Measurements from ENCODE around the gene TIMP3.
"Not testable (repeated sequence)": the region's sequence is repeated elsewhere in the genome, so short reads cannot be mapped to it uniquely, and the experiment has no call there.

TIMP3 gene

DNA sequence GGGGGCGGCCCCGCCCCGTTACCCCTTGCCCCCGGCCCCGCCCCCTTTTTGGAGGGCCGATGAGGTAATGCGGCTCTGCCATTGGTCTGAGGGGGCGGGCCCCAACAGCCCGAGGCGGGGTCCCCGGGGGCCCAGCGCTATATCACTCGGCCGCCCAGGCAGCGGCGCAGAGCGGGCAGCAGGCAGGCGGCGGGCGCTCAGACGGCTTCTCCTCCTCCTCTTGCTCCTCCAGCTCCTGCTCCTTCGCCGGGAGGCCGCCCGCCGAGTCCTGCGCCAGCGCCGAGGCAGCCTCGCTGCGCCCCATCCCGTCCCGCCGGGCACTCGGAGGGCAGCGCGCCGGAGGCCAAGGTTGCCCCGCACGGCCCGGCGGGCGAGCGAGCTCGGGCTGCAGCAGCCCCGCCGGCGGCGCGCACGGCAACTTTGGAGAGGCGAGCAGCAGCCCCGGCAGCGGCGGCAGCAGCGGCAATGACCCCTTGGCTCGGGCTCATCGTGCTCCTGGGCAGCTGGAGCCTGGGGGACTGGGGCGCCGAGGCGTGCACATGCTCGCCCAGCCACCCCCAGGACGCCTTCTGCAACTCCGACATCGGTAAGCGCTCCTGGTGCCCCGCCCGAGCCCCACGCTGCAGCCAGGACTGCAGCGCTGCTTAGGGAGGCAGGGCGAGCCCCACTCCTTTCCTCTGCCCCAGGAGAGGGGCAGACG, at the start of gene TIMP3:
TIMP3 (plus strand) TSS at position 169 of the 700 bp plus-strand sequence; CDS start at position 466, 297 bp downstream.
- peak in 1 of 2 donors; percentile 18 for DNase-seq (ENCODE audit: low read depth in 2 of 2)

DNA sequence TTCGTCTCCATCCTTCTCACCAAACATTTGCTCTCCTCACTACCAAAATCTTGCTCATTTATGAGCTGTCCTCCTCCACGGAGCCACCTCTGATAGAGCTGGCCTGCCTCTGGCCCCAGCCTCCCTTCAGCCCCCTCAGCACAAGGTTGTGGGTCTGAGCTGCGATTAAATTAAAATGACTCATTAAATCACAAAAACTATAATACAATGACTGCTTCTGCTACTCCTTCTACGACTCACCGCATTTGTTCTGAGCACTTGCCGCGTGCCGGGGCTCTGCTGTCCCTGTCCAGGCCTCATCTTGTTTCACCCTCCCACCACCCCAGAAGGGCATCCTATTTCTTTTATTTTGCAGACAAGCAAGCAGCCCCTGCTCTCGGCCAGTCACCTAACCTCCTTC, 49.2 kb upstream of the TIMP3 start:
- no peak for DNase-seq (ENCODE audit: low read depth in 2 of 2)

- DNase-seq (ENCODE audit: low read depth in 2 of 2): no peak
Measured at GRCh38 chr22:32752816-32753520, 48.5 kb upstream of the TIMP3 start.

GRCh38 chr22:32753591-32753990, 47.9 kb upstream of the TIMP3 start:
- DNase-seq (ENCODE audit: low read depth in 2 of 2): no peak

- DNase-seq (ENCODE audit: low read depth in 2 of 2): no peak
Measured at GRCh38 chr22:32754413-32755041, 47.0 kb upstream of the TIMP3 start.

DNA sequence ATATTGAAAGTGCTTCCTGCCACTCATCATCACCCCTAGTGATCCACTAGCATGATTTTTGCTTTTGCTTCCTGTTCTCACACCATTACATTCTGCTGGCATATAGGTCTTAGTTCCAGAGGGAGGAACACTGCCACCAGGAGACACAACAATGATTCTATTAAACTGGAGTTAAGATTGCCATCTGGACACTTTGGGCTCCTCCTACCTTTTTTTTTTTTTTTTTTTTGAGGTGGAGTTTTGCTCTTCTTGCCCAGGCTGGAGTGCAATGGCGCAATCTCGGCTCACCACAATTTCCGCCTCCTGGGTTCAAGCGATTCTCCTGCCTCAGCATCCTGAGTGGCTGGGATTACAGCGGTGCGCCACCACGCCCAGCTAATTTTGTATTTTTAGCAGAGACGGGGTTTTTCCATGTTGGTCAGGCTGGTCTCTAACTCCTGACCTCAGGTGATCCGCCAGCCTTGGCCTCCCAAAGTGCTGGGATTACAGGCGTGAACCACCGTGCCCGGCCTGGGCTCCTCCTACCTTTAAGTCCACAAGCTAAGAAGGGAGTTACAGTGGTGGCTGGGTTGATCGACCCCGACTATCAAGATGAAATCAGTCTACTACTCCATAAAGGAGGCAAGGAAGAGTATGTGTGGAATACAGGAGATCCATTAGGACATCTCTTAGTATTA, 44.3 kb upstream of the TIMP3 start:
- not testable (repeated sequence) for DNase-seq (ENCODE audit: low read depth in 2 of 2)

DNA sequence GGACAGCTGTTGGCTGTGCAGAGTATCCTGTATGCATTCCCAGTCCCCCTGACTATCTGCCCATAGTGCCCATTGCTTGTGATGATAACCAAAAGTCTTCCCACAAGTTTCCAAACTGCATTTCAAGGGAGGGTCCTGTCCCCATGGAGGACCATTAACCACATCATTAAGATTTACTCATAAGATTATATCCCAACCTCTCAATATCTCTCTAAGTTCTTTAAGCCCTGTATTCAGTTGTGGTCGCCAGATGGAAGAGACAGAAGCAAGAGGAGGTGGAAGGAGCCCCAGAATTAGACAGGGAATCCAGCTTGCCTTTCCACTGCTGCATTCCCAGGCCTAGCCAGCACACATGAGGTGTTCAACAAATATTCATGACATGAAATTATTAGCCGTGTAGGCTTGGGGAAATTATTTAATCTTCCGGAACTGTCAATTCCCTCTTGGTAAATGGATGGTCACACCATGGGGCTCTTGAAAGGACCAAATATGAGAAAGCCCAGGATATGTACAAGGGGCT, 42.6 kb upstream of the TIMP3 start:
- no peak for DNase-seq (ENCODE audit: low read depth in 2 of 2)

- DNase-seq (ENCODE audit: low read depth in 2 of 2): no peak
Measured at GRCh38 chr22:32760396-32760795, 41.1 kb upstream of the TIMP3 start.

- DNase-seq (ENCODE audit: low read depth in 2 of 2): no peak
Measured at GRCh38 chr22:32760815-32761214, 40.7 kb upstream of the TIMP3 start.

GRCh38 chr22:32761251-32761903, 40.1 kb upstream of the TIMP3 start:
- DNase-seq (ENCODE audit: low read depth in 2 of 2): no peak

DNA sequence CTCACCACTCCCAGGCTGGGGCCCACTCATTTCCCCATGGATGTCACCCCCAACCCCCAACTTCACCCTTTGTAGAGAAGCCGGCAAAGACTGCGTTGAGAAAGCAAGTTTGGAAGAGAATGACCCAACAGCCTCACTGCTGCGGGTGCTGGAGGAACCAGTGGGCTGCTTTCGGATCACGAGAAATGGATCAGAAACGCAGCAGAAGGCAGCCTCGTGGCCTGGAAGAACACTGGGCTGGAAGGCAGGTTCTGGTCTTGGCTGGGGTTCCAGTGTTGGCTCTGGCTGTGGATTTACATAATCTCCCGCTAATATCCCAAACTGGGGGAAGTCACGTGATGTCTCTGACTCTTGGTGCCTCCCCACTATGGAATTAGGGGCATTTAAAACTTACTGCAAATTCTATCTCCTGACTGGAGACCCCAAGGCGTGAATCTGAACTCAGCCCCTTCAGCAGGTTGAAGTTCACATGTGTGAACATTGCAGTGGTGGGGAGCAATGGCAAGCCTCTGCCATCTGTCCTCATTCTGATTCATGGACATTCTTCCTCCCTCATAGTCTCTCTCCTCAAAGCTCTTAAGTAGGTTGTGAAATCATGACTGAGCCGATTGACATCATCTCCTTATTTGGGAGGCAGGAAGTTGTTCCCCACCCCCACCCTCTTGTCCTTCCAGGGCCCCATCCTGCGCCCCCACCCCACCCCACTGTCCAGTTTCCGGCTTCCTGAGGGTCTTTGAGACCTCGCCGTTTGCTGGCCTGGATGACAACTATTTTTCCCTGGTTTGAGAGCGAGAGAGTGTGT, 37.0 kb upstream of the TIMP3 start:
- DNase-seq (ENCODE audit: low read depth in 2 of 2): no peak

DNA sequence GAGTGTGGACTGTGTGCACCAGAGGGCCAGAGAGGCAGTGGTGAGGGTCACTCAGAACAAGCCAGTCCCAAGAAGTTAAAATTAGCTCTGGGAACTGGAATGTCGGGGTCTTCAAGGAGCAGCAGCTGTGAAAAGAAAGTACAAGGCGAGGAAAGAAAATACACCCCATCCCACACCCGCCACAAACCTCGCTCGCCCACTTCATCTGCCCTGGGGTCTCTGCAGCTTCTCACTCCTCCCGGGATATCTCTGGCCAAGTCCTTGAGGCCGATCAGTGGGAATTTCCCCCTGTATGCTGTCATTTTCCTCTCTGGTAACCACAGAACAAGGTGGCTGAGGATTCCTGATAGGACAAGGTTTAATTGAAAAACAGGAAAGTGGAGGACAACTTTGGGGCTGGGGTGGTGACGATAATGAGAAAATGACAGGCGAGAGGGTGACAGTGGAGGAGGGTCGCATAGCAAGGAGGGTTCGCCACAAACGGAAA, 36.3 kb upstream of the TIMP3 start:
- DNase-seq (ENCODE audit: low read depth in 2 of 2): no peak

GRCh38 chr22:32771756-32772155, 29.7 kb upstream of the TIMP3 start:
- no peak for DNase-seq (ENCODE audit: low read depth in 2 of 2)

DNA sequence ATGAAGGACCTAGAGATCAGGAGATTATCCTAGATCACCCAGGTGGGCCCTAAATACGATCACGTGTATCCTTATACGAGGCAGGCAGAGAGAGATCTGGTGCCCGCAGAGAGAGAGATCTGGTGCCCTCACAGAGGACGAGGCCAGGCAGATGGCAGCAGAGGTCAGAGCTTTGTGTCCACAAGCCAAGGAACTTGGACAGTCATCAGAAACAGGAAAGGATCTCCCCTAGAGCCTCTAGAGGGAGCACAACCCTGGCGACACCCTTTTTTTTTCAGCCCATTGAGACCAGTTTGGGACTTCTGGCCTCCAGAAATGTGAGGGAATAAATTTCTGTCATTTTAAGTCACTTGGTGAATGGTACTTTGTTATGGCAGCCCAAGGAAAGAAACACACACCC, 25.5 kb upstream of the TIMP3 start:
- no peak for DNase-seq (ENCODE audit: low read depth in 2 of 2)

DNA sequence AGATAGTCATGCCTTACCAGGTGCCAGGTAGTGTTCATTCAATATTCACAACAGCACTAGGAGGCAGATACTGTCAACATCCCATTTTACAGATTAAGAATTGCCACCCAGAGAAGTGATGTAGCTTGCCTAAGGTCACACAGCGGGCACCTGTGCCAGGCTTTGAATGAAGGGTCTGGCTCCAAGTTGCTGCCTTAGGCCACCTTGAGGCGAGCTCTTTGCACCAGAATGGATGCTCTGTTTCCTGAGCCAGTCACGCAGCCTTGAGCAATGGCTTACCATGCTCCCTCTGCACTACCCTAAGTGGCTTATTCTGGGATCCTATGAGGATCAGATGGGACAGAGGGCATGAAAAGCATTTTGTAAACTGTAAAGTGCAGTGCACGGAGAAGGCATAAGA, 25.1 kb upstream of the TIMP3 start:
- DNase-seq (ENCODE audit: low read depth in 2 of 2): no peak

DNA sequence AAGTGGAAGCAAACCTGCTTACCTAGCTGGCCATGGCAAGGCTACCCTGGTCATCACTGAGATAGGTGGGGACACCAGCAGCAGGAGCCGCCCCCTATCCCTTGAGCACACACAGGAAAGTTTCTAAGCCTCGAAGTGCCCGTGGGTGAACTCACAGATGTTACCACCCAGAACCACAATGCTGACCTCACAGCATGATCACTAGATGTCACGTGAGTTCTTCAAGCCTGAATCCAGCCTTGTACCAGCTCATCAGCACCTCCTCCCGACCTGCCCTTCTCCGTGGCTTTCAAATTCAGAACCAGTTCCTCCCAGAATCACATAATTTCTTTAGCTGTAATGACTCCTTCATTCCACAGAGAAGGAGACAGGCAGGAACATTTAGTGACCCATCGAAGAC, 24.7 kb upstream of the TIMP3 start:
- no peak for DNase-seq (ENCODE audit: low read depth in 2 of 2)

DNA sequence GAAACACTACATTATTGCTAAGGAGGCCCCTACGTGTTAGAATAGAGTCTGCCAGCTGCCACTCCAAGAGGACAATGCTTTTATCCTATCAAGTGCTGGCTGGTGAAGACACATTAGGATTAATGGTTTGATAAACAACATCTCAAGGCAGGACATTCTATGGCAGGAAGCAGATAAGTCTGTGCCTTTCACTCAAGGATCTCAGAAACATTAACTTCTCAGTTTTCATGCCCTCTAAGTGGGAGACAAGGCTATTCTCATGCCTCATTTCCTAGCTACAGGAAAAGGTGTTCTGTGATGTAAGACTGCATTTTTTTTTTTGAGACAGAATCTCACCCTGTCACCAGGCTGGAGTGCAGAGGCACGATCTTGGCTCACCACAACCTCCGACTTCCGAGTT, 23.5 kb upstream of the TIMP3 start:
- no peak for DNase-seq (ENCODE audit: low read depth in 2 of 2)

DNA sequence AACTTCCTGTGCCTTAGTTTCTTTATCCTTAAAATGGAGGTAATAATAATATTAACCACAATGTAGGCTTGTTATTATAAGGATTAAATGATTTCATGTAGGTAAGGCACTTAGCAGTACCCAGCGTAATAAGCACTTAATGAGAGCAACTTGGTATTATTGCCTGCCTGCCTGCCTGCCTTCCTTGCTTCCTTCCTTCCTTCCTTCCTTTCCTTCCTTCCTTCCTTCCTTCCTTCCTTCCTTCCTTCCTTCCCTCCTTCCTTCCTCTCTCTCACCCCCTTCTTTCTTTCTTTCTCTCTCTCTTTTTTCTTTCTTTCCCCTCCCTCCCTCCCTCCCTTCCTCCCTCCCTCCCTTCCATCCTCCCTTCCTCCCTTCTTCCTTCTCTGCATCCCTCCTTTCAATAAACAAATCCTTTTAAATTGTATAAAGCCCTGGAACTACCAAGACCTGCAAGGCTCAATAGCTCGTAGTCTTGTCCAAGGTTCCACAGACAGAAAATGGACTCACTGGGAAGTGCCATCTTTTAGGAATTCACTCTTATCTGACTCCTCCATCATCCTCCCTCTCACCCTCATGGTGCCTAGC, 20.7 kb upstream of the TIMP3 start:
- no peak for DNase-seq (ENCODE audit: low read depth in 2 of 2)

GRCh38 chr22:32781695-32782094, 19.8 kb upstream of the TIMP3 start:
- DNase-seq (ENCODE audit: low read depth in 2 of 2): no peak

- no peak for DNase-seq (ENCODE audit: low read depth in 2 of 2)
Measured at GRCh38 chr22:32785321-32786026, 16.0 kb upstream of the TIMP3 start.
